ENCODE measurements around the gene NR2E1.

Gene NR2E1

DNA sequence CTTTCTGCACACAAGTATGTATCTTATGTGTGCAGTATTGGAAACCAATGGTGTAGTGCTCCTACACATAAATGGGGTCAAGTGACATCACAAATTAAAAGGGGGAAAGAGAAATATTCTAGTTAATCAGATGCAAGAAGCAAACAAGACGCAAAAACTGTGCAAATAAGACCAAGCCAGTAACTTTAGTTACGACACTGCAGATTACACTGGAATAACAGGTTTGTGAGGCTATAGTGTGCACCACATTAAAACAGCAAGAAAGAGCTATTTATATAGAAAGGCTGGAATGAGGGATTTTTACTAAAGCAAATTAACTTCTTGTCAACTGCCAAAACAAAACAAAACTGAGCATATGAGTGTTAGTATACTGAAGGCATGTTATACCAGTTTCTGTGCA is 45.8 kb downstream of the NR2E1 start:
- DNase-seq = no peak

DNA sequence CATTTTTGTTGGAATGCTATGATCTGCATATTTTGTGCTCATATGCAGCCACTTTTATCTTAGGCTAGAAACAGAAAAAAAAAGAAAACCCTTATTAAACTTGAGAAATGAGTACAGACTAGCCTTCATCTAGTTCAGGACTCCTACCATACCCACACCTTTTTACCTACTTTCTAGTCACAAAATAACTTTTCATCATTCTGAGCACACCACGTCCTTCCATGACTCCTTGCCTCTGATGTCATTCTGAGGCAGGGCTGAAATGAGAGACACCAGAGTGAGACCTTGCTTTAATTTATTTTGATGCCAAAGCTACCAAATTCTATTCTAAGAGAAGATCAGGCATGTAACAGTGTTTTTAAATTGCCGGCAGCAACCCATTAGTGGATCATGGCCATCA is 56.2 kb downstream of the NR2E1 start:
- no peak for DNase-seq

DNA sequence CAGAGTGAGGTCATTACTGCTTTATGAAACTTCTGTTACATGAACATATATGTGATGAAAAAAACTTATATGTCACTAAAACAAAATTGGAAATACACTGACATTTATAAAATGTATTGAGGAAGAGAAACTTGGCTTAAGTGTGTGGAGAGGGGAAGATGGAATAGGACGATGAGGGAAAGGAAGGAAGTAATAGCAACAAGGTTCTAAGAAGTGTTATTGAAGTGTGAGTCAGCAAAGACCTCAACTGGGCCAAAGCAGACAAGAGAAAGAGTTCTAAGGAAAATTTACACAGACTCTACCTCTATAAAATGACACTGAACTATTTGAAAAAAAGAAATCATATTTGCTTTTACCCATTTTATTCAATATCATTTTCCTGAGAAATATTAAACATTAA is 56.7 kb downstream of the NR2E1 start:
- DNase-seq = no peak

DNA sequence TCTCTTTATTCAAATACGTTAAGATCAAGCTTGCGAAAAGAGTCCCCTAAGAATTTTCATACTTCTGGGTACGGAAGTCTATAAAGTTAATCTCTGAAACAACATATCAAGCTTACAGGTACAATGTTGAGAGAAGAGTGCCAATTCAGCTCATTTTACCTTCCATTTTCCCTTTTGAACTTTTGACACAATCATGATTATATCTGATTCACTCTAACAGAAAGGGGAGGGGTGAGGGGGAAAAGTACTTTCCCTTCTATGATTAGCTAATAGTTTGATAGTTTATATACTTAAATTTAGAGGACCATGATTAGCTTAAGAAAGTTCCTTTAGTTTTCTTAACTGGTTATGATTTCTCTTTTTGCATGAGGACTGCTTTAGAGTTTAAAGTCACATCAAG is 61.5 kb downstream of the NR2E1 start:
- DNase-seq = no peak

DNA sequence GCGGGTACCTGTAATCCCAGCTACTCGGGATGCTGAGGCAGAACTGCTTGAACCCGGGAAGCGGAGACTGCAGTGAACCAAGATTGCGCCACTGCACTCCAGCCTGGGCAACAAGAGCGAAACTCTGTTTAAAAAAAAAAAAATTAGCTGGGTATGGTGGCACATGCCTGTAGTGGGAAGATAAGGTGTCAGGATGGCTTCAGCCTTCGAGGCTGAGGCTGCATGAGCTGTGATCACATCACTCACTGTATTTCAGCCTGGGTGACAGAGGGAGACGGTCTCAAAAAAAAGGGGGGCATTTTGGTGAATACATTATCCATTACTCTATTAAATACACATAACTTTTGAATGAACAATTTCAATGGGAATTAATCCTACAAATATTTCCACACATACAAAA is 62.6 kb downstream of the NR2E1 start:
- DNase-seq = no peak

DNA sequence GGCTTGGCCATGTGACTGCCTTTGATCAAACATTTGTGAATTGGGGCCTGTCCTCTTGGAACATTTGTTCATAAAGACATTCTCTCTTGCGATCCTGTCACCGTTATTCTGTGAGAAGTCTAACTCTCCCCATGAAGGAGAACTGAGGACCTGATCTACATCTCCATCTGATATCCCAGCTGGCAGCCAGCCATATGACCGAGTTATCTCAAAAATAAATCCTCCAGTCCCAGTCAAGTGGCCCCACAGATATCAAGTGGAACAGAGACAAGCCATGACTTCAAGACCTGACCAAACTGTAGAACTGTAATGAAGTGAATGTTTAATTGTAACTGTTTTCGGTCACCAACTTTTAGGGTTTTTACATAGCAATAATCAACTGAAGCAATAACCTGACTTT is 69.3 kb downstream of the NR2E1 start:
- no peak for DNase-seq

DNA sequence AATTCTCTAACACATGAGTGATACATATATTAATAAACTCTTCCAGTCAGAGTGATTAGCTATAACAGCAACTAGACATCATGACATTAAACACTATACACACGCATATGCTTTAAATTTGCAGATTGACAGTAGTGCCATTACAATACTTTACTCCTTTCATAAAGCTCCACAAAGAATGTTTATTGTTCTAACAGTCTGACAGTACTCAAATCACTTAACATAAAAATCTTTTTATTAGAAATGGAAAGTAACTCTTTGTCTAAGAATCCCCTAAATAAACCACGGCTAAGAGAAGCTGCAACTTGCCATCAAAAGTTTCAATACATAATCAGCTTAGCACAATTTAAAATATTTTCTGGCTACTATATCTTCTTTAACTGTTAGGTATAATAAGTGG is 71.0 kb downstream of the NR2E1 start:
- no peak for DNase-seq

DNA sequence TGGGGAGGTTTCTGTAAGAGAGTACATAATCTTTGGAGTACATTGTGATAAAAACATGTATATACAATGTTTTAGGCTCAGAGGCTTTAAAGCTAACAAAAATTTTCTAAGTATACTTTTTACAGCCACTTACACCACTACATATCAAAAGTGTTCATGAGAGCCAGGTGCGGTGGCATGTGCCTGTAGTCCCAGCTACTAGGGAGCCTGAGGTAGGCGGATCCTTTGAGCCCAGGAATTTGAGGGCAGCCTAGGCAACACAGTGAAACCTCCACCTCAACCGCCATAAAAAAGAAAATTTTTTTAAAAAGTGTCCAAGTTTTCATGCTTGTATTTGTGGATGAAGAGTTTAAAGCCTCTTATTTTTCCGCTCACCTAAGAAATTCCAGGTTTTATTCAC is 72.5 kb downstream of the NR2E1 start:
- no peak for DNase-seq
